GM18907 (cell line): ENCODE measurements around the gene PGGHG.
A peak's percentile ranks its signal among the peaks of the same experiment; 100 is the strongest.
"Not testable (repeated sequence)": the region's sequence is repeated elsewhere in the genome, so short reads cannot be mapped to it uniquely, and the experiment has no call there.

Experiments
- ATAC-seq: cut with Tn5 transposase; IDR thresholded peaks from one replicate; pipeline ENCODE4 v1.9.1; 2021; ENCODE audit warnings: mild to moderate bottlenecking, moderate library complexity; ENCODE audit not compliant: unreplicated experiment

PGGHG gene

DNA sequence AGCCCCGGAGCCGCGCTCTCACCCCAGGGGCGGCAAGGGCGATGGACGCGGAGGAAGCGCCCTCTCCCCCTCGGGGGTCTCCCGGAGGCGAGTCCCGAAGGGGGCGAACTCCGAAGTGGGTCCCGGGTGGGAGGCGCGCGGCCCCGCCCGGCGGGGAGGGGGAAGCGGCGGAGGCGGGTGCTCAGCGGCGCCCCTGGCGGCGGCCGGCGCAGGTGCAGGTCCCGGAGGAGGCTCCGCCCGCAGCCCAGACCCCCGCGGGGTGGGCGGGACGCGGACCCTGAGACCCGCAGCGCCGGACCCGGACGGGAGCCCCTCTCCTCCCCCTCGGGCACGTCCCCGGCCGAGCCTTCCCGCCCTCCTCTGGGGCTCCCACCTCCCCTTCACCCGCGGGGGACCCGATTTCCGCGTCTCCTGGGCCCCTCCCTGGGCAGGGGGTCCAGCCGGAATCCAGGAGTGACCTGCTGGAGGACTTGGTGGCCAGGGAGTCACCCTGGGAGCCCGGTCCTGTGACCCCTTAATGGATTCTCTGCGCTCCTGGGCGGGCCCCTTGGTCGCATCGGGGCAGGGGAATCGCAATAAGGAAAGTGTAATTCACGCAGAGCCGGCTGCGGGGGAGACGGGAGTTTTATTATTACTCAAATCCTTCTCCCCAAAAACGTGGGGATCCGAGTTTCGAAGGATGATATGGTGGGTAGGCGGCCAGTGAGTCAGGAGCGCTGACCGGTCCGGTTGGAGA, 22.3 kb downstream of the PGGHG start:
- peak; percentile 25 for ATAC-seq

DNA sequence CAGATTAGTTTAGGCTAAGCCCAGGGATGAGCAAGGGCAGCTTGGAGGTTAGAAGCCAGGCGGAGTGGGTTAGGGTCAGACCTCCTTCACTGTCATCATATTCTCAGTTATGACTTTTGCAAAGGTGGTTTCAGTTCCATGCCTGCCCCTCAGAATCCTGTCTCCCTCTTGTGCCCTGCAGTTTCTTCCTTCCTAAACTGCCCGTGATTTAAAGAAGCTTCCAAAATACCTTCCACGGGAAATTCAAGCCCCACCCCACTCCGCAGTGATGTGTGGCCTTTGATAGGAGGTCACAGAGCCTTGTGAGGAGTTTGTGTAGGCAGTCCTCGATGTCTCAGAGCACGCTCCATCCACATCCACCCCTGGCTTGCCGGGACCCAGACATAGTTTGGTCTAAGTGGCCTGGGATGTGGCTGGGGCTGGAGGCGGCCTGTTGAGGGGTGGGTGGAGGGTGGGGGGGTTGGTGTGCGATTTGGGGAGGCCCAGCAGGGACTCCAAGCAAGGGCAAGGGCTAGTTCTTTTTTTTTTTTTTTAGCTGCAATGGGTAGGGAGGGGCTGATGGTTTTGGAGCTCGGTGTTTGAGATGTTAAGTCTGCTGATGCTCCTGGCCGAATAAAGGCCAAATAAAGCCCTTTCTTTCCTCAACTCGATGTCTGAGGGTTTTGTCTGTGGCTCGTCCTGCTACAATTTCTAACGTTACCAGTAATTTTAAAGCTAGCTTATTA, 23.3 kb downstream of the PGGHG start:
- ATAC-seq: no peak

DNA sequence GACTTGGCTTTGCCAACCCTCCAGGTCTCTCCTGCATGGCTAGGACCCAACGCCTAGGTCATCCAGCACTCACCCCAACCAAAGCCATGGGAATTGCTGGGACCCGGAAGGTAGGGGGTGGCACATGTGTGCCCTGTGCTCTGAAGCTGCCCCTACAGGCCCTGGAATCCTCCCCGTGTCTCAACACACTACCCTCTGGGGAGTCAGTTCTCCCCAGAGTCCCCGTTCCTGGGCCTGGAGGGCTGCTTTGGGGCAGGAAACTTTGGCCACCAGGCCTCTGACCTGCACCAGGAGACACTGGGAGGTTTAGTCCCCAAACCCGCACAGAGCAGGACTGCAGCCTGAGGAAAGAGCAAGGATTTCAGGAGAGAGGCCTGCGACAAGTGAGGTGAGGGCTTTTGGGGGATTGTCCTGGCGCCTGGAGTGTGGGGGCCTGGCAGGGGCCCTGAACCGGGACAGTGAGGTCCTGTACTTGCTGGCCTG, 24.4 kb downstream of the PGGHG start:
- no peak for ATAC-seq

DNA sequence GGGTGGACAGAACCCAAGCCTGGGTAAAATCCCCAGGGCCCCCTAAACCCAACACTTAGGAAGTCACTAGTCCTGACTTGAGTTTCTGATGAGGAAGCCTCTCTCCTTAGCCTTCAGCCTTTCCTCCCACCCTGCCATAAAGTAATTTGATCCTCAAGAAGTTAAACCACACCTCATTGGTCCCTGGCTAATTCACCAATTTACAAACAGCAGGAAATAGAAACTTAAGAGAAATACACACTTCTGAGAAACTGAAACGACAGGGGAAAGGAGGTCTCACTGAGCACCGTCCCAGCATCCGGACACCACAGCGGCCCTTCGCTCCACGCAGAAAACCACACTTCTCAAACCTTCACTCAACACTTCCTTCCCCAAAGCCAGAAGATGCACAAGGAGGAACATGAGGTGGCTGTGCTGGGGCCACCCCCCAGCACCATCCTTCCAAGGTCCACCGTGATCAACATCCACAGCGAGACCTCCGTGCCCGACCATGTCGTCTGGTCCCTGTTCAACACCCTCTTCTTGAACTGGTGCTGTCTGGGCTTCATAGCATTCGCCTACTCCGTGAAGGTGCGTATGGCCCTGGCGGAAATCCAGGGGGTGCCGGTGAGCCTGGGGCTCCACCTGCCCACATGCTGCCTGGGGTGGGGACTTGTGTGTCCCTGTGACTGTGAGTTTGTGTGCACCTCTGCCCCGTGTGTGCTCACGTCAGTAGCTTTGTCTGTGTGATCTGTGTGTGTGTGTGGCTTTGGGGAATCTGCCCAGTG, 25.0 kb downstream of the PGGHG start, which contains the start of gene IFITM1:
IFITM1 (plus strand) TSS at position 254 of the 767 bp plus-strand sequence; CDS start at position 385, 131 bp downstream.
- ATAC-seq: no peak

DNA sequence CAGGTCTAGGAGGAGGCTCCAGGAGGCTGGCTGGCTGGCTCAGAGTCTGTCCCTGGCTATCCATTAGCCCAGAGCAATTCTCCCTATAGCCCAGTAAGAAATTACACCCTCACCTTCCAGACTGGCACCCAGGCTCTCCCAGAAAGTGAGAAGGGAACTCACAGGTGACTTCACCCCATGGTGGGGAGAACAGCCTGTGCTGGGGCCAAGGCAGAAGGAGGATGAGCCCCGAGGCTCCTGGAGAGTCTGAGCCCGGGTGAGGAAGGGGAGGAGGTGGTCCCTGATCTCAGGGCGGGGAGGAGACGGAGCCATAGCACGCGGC, 25.6 kb downstream of the PGGHG start:
- not testable (repeated sequence) for ATAC-seq

DNA sequence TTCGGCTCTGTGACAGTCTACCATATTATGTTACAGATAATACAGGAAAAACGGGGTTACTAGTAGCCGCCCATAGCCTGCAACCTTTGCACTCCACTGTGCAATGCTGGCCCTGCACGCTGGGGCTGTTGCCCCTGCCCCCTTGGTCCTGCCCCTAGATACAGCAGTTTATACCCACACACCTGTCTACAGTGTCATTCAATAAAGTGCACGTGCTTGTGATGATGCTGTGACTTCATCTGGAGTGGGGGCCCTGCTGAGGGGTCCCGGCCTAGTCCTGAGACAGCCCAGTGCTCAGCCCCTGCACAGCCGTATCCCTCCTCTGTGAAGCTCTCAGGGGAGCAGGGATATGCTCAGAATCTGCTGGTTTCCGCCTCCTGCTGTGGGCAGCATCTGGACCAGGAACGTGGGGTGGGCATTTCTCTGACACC, 26.1 kb downstream of the PGGHG start:
- ATAC-seq: no peak

DNA sequence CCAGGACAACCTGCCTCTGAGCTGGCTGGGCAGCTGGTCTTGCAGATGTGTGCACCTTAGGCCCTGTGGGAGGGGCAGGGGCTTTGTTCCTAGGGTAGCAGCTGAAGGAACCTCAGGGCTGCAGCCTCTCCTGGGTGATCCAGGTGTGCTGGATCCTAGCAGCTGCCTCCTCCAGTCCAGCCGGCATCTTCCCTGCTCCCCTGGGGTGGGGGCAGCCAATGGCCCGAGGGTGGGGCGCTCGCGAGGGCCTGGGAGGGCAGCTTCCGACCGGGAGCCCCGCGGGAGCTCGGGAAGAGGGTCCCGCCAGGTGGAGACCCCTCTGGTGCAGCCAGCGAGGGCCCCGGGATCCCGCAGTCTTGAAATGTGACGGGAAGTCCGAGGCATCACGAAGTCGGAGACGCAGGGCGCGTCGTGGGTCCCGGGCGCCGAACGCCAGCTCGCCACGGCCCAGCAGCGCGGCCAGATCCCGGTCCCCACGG, 26.6 kb downstream of the PGGHG start:
- no peak for ATAC-seq

DNA sequence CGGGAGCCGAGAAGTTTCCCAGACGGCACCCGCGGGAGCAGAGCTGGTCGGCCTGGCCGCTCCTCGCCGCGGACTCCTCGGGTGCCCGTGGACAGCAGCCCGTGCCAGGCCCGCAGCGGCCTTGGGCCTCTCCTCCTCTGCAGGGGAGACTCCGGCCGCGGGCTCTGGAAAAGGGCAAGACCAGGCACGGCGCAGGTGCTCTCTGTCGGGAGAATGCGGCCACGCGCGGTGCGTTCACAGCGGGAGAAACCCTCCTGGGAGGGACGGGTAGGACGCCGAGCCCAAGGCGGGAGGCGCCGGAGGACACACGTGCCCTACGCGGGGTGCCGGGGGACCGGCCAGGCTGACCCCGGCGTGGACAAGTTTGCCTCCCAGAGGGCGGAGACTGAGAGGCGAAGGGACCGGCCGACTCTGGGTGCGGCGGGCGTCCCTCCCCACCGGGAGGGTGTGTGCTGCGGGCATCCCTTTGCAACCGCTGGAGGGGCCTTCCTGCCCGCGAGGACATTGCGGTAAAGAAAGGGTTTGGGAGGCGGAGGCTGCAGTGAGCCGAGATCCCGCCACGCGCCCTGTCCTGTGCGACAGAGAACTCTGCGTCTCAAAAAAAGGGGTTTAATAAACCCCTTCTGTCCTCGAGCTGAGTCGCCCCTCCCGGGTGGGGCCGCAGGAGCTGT, 27.2 kb downstream of the PGGHG start:
- ATAC-seq: no peak

DNA sequence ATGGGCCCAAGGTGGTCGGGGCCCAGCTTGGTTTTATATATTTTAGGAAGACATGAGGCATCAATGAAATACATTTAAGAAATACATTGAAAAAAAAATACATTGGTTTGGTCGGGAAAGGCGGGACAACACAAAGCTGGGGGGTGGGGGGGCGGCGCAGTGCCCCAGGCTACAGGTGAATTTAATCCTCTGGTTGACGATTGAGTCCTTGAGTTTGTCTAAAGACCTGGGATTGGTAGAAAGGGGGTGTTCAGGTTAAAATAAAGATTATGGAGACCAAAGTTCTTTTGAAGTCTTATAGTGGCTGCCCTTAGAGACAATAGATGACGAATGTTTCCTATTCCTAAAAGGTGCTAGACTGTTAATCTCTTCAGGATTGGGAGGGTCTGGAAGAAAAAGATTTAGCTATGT, 28.0 kb downstream of the PGGHG start:
- no peak for ATAC-seq

DNA sequence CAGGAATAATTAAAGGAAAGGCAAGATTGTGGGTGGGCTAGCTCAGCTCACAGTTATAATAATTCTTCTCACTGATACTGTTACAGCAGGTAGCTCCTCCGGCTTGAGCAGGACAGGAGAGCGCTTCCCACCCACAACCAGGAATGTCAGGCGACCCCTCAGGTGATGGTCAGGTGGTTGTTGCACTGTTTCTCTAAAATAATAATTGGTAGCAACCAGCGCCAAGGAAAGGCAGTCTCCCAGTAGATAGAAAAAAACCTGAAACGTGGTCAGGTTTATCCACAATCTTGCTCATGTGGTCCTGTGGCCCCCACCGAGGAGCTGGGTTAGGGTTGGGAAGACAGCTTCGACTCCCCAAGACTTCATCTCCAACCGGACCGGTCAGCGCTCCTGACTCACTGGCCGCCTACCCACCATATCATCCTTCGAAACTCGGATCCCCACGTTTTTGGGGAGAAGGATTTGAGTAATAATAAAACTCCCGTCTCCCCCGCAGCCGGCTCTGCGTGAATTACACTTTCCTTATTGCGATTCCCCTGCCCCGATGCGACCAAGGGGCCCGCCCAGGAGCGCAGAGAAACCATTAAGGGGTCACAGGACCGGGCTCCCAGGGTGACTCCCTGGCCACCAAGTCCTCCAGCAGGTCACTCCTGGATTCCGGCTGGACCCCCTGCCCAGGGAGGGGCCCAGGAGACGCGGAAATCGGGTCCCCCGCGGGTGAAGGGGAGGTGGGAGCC, 28.9 kb downstream of the PGGHG start:
- peak; percentile 3 for ATAC-seq

DNA sequence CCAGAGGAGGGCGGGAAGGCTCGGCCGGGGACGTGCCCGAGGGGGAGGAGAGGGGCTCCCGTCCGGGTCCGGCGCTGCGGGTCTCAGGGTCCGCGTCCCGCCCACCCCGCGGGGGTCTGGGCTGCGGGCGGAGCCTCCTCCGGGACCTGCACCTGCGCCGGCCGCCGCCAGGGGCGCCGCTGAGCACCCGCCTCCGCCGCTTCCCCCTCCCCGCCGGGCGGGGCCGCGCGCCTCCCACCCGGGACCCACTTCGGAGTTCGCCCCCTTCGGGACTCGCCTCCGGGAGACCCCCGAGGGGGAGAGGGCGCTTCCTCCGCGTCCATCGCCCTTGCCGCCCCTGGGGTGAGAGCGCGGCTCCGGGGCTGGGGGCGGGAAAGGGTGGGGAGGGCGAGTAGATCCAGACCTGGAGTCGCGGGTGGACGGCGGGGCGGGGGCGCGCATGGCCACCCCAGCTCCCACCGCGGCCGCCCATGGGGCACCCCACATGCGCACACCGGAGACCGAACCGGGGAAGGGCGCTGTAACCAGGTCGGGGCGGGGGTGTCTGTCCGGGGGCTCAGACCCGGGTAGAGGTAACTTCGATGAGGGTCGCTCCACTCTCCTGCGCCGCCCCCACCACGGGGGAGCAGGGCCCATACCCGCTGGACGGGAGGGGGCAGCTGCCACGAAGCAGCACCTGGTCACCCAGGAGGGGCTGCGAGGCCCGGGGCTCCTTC, 29.6 kb downstream of the PGGHG start:
- ATAC-seq: peak; percentile 41

DNA sequence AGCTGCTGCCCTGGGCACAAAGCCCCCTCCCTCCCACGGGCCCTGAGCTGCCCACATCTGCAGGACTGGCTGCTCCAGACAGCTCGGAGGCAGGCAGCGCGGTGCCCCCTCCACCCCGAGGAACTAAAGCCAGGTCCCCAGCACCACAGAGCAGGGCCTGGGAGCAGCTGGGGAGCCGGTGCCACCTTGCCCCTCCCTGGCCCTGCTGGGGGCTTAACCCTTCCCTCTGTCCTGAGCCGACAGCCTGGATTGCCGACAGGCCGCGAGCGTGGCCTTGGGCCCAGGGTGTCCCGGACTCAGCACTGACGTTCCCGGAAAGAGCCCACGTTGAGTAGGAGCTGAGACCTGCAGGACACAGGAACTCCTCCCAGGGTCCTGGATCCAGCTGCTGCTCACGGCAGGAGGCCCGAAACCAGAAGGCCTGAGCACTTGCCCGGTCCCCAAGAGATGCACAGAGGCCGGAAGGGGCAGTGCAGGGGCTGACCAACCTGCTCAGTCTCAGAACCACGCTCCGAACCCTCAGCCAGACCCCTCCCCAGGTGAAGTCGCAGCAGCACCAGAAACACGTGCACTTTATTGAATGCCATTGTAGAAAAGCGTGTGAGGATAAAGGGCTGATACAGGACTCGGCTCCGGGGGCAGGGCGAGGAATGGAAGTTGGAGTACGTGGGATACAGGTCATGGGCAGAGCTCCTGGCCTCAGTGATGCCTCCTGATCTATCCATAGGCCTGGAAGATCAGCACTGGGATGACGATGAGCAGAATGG, 30.4 kb downstream of the PGGHG start:
- ATAC-seq: peak; percentile 21

DNA sequence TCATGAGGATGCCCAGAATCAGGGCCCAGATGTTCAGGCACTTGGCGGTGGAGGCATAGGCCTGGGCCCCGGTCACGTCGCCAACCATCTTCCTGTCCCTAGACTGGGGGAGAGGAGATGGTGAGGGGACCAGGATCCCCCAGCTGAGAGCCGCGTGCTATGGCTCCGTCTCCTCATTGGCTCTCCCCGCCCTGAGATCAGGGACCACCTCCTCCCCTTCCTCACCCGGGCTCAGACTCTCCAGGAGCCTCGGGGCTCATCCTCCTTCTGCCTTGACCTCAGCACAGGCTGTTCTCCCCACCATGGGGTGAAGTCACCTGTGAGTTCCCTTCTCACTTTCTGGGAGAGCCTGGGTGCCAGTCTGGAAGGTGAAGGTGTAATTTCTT, 31.0 kb downstream of the PGGHG start:
- ATAC-seq: not testable (repeated sequence)

DNA sequence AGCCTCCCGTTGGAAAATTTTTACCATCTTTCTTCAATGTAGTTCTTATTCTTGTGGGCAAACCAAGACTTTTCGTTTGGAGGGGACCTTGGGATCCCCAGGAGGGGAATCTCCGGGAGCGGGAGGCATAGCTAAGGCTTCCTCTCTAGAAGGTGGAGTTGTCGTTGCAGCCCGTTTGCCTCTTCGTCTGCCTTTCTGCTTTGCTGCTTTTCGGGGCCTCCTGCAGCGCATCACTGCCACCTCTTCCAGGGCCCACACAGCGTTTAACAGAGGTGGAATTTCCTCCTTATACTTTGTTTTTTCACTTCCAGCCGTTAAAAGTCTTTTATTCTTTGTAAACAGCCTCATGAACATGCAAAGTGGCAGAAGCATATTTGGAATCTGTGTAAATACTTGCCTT, 35.2 kb downstream of the PGGHG start:
- no peak for ATAC-seq

DNA sequence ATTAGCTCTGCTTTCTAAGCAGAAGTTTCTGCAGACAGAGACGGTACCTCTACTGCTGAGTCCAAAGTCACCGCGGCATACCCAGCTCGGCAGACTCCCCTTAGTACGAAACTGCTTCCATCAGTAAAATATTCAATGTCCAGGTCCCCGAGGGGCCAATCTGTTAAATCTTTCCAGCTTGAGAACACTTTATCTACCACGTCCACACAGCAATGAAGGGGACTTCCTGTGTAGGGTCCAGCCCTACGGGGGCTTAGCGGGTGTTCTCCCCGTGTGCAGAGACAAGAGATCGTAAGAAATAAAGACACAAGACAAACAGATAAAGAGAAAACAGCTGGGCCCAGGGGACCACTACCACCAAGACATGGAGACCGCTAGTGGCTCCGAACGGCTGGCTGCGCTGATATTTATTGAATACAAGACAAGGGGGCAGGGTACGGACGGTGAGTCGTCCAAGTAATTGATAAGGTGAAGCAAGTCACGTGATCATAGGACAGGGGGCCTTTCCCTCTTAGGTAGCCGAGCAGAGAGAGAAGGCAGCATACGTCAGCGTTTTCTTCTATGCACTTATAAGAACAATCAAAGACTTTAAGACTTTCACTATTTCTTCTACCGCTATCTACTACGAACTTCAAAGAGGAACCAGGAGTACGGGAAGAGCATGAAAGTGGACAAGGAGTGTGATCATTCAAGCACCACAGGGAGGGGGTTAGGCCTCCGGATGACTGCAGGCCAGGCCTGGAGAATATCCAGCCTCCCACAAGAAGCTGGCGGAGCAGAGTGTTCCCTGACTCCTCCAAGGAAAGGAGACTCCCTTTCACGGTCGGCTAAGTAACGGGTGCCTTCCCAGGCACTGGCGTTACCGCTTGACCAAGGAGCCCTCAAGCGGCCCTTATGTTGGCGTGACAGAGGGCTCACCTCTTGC, 35.9 kb downstream of the PGGHG start:
- ATAC-seq: not testable (repeated sequence)

DNA sequence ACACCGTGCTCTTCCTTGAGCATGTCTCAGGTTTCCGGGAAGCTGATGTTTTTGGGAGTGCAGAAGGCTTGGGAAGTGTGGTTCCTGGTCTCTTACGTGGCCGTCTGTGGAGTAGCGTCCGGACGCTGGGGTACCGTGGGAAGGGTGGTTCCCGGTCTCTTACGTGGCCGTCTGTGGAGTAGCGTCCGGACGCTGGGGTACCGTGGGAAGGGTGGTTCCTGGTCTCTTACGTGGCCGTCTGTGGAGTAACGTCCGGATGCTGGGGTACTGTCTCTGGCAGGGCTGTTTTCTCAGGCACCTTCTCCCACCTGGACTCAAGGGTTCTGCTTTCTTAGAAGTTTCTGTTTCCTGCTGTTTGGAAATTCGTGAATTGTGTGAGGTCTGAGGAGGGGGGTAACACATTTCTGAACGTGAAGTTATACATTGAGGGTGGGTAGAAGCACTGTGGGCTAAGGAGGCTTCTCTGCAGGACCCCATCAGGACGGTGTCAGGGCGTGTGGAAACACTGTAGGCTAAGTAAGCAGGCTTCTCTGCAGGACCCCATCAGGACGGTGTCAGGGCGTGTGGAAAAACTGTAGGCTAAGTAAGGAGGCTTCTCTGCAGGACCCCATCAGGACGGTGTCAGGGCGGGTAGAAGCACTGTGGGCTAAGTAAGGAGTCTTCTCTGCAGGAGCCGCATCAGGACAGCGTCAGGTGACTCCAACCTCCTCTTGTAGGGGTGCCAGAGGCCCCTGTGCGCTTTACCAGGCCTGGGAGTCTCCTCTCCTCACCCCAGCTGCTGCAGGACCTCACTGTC, 37.1 kb downstream of the PGGHG start:
- ATAC-seq: no peak

DNA sequence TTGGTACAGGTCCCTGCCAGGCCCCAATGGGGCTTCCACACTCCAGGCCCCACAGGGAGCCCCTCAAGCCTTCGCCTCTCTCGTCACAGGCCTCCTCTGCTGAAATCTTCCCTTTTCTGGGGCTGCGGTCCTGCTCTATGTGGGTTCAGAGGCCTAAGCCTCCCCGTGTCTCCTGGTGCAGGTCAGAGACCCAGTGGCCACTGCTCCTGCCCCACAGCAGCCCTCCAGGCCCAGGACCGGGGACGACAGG, 37.6 kb downstream of the PGGHG start:
- peak; percentile 3 for ATAC-seq
